Esophagus squamous epithelium (tissue), 4 donors: ENCODE measurements around the gene RAB11FIP5.

Experiments
- CTCF ChIP-seq, 6 experiments: fragments of 450-650 bp in 4 of 6; fragments of 200-600 bp in 2 of 6; sonication (generic) in 2 of 6; IDR thresholded peaks; one replicate each; pipeline ENCODE4 v1.5.1; 2016 to 2019; ENCODE audit warnings: antibody characterized with exemption in 6 of 6, mild to moderate bottlenecking in 4 of 6, moderate library complexity in 4 of 6
- POLR2A ChIP-seq, 4 donors: fragments of 450-650 bp; IDR thresholded peaks; one replicate each; pipeline ENCODE4 v1.6.1; 2017; ENCODE audit warnings: antibody characterized with exemption in 4 of 4, mild to moderate bottlenecking in 4 of 4, moderate library complexity in 3 of 4

- TF ChIP-seq CTCF (IDR thresholded peaks at IDR 0.05), result no peak
- no peak for TF ChIP-seq POLR2A (IDR thresholded peaks at IDR 0.05)
Observed at GRCh38 chr2:73088211-73088610, 24.5 kb downstream of the RAB11FIP5 start.
